A673 (cell line): ENCODE measurements around the gene ZC3H15.

ENCODE experiments used
- EZH2 ChIP-seq: fragments of 200-600 bp; sonication (generic); IDR thresholded peaks from 2 replicates; pipeline ENCODE4 v1.6.1; 2017; ENCODE audit warnings: borderline replicate concordance, low read depth, mild to moderate bottlenecking, mixed read lengths, antibody characterized with exemption, low read length; ENCODE audit not compliant: poor library complexity, severe bottlenecking
- TF ChIP-seq, protein P1 (sequence below): fragments of 300-800, 200-600 bp; sonication (generic); conservative IDR thresholded peaks from 2 replicates; pipeline ENCODE4 v1.5.1; 2017; ENCODE audit warnings: low read depth, mild to moderate bottlenecking, antibody characterized with exemption, low read length, moderate library complexity, mixed read lengths

DNA sequence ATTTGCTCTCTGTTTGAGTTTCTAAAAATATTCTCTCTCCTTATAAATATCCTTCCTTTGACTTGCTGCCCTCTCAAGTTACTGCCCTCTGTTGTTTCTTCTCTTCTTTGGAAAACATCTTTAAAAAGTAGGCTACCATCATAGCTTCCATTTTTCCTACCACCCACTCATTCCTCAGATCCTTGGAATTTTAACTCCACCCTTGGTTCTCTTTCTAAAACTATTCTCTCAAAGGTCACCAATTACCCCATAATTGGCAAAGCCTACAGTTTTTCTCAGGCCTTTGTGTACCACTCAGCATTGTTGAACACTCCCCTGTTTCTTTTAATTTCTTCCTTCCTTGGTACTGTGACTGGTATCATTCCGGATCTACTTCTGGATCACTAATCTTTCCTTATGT lies 60.8 kb downstream of the ZC3H15 start:
- TF ChIP-seq, protein P1, sequence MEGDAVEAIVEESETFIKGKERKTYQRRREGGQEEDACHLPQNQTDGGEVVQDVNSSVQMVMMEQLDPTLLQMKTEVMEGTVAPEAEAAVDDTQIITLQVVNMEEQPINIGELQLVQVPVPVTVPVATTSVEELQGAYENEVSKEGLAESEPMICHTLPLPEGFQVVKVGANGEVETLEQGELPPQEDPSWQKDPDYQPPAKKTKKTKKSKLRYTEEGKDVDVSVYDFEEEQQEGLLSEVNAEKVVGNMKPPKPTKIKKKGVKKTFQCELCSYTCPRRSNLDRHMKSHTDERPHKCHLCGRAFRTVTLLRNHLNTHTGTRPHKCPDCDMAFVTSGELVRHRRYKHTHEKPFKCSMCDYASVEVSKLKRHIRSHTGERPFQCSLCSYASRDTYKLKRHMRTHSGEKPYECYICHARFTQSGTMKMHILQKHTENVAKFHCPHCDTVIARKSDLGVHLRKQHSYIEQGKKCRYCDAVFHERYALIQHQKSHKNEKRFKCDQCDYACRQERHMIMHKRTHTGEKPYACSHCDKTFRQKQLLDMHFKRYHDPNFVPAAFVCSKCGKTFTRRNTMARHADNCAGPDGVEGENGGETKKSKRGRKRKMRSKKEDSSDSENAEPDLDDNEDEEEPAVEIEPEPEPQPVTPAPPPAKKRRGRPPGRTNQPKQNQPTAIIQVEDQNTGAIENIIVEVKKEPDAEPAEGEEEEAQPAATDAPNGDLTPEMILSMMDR: no peak
- TF ChIP-seq EZH2: no peak
